GM19043 (cell line): ENCODE results near the gene LRRC10.
A peak's percentile ranks its signal among the peaks of the same experiment; 100 is the strongest.
"Not testable (repeated sequence)": the region's sequence is repeated elsewhere in the genome, so short reads cannot be mapped to it uniquely, and the experiment has no call there.

ENCODE experiments used
- ATAC-seq: cut with Tn5 transposase; IDR thresholded peaks from one replicate; pipeline ENCODE4 v1.9.1; 2021; ENCODE audit warnings: low read depth; ENCODE audit not compliant: unreplicated experiment

Gene LRRC10

GRCh38 chr12:69620077-69620476 is 9.4 kb upstream of the LRRC10 start:
- no peak for ATAC-seq

GRCh38 chr12:69619050-69619449 is 8.3 kb upstream of the LRRC10 start:
- no peak for ATAC-seq

- no peak for ATAC-seq
These were observed 5.3 kb upstream of the LRRC10 start for GRCh38 chr12:69616025-69616424.

GRCh38 chr12:69613351-69613750 is 2.6 kb upstream of the LRRC10 start:
- no peak for ATAC-seq

GRCh38 chr12:69610126-69610525 is 581 bp downstream of the LRRC10 start:
- ATAC-seq: no peak

- no peak for ATAC-seq
These were observed 2.6 kb downstream of the LRRC10 start for GRCh38 chr12:69608114-69608513.

- ATAC-seq: not testable (repeated sequence)
These were observed 6.4 kb downstream of the LRRC10 start for GRCh38 chr12:69604275-69604674.

- ATAC-seq: not testable (repeated sequence)
These were observed 7.2 kb downstream of the LRRC10 start for GRCh38 chr12:69603556-69603955.

GRCh38 chr12:69602954-69603353 is 7.8 kb downstream of the LRRC10 start:
- no peak for ATAC-seq

- no peak for ATAC-seq
These were observed 8.6 kb downstream of the LRRC10 start for GRCh38 chr12:69601962-69602685.

GRCh38 chr12:69600804-69601203 is 9.9 kb downstream of the LRRC10 start:
- no peak for ATAC-seq

- no peak for ATAC-seq
These were observed 12.4 kb downstream of the LRRC10 start for GRCh38 chr12:69598174-69598753.

GRCh38 chr12:69595689-69596088 is 15.0 kb downstream of the LRRC10 start:
- no peak for ATAC-seq

- ATAC-seq: no peak
These were observed 21.6 kb downstream of the LRRC10 start for GRCh38 chr12:69589082-69589481.

- ATAC-seq: no peak
These were observed 22.2 kb downstream of the LRRC10 start for GRCh38 chr12:69588527-69588926.

GRCh38 chr12:69585189-69586062 is 25.3 kb downstream of the LRRC10 start, which contains the start of gene CCT2:
Gene CCT2 (plus strand): TSS chr12:69585459. CDS start chr12:69585522, 63 bp downstream.
- peak; percentile 96 for ATAC-seq

- ATAC-seq: no peak
These were observed 27.5 kb downstream of the LRRC10 start for GRCh38 chr12:69583203-69583602.

GRCh38 chr12:69580074-69580473 is 30.6 kb downstream of the LRRC10 start:
- ATAC-seq: no peak

- ATAC-seq: no peak
These were observed 31.7 kb downstream of the LRRC10 start for GRCh38 chr12:69579029-69579428.

GRCh38 chr12:69578283-69578682 is 32.4 kb downstream of the LRRC10 start:
- ATAC-seq: no peak

GRCh38 chr12:69575346-69575745 is 35.4 kb downstream of the LRRC10 start:
- no peak for ATAC-seq
